MM.1S (cell line): ENCODE data around the gene CUBN.

Experiments
- DNase-seq: peaks from one replicate; pipeline ENCODE4 v3.0.0-alpha.2; 2015
- H2AFZ ChIP-seq: fragments of 300-600 bp; sonication (generic); 2 replicates; pipeline ENCODE4 v1.6.0; 2016; ENCODE audit warnings: antibody characterized with exemption, low read length
- H3F3A ChIP-seq: fragments of 300-600 bp; sonication (generic); 2 replicates; pipeline ENCODE4 v1.6.1; 2016; ENCODE audit warnings: mild to moderate bottlenecking, antibody characterized with exemption, low read length, moderate library complexity, mixed read lengths; ENCODE audit not compliant: insufficient read depth
- H3K27ac ChIP-seq: fragments of 300-600 bp; sonication (generic); 2 replicates; pipeline ENCODE4 v1.5.1; 2016; ENCODE audit warnings: mild to moderate bottlenecking, low read length
- H3K27me3 ChIP-seq: fragments of 300-600 bp; sonication (generic); replicated peaks from 2 replicates; pipeline ENCODE4 v1.6.0; 2016; ENCODE audit warnings: low read length; ENCODE audit not compliant: insufficient read depth
- H3K36me3 ChIP-seq: fragments of 300-600 bp; sonication (generic); replicated peaks from 2 replicates; pipeline ENCODE4 v1.6.1; 2016; ENCODE audit warnings: mild to moderate bottlenecking, low read length, mixed read lengths; ENCODE audit not compliant: insufficient read depth
- H3K4me1 ChIP-seq: fragments of 300-600 bp; sonication (generic); 2 replicates; pipeline ENCODE4 v1.6.1; 2016; ENCODE audit warnings: low read length, mixed read lengths
- H3K4me2 ChIP-seq: fragments of 300-600 bp; sonication (generic); 2 replicates; pipeline ENCODE4 v1.6.0; 2016; ENCODE audit warnings: low read depth, low read length
- H3K4me3 ChIP-seq: fragments of 300-600 bp; sonication (generic); 2 replicates; pipeline ENCODE4 v1.5.1; 2016; ENCODE audit warnings: low read length, mixed read lengths
- H3K79me2 ChIP-seq: fragments of 300-600 bp; sonication (generic); 2 replicates; pipeline ENCODE4 v1.6.1; 2016; ENCODE audit warnings: mixed run types, low read length, mixed read lengths
- H3K9ac ChIP-seq: fragments of 300-600 bp; sonication (generic); 2 replicates; pipeline ENCODE4 v1.6.1; 2016; ENCODE audit warnings: low read length, mixed read lengths
- H3K9me2 ChIP-seq: fragments of 300-600 bp; sonication (generic); replicated peaks from 2 replicates; pipeline ENCODE4 v1.6.1; 2016; ENCODE audit warnings: mild to moderate bottlenecking, low read length, mixed read lengths; ENCODE audit not compliant: insufficient read depth
- H3K9me3 ChIP-seq: fragments of 300-600 bp; sonication (generic); replicated peaks from 2 replicates; pipeline ENCODE4 v1.6.1; 2016; ENCODE audit warnings: mild to moderate bottlenecking, low read length, mixed read lengths; ENCODE audit not compliant: insufficient read depth
- H4K20me1 ChIP-seq: fragments of 300-600 bp; sonication (generic); 2 replicates; pipeline ENCODE4 v1.6.1; 2016; ENCODE audit warnings: mild to moderate bottlenecking, low read length, moderate library complexity, mixed read lengths; ENCODE audit not compliant: insufficient read depth
- EZH2 ChIP-seq: fragments of 300-600 bp; sonication (generic); optimal IDR thresholded peaks from 2 replicates; pipeline ENCODE3; 2017; ENCODE audit warnings: low read depth, mild to moderate bottlenecking, antibody characterized with exemption, low read length, mixed read lengths
- EZH2phosphoT487 ChIP-seq: fragments of 300-600 bp; sonication (generic); IDR thresholded peaks from 2 replicates; pipeline ENCODE4 v1.6.1; 2018; ENCODE audit warnings: antibody characterized with exemption, low read length
- TF ChIP-seq, protein P1 (sequence below): fragments of 300-600 bp; sonication (generic); IDR thresholded peaks from 2 replicates; pipeline ENCODE4 v1.5.1; 2016; ENCODE audit warnings: antibody characterized with exemption, low read length, mixed read lengths

The CUBN gene

DNA sequence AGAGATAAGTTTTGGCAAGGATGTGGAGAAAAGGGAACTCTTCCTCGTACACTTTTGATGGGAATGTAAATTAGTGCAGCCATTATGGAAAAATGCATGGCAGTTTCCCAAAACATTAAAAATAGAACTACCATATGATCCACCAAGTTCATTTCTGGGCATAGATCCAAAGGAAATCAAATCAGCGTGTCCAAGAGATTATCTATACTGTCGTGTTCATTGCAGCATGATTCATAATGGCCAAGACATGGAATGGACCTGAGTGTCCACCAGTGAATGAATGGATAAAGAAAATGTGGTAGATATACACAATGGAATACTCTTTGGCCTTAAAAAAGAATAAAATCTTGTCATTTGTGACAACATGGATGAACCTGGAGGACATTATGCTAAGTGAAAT is 242.0 kb downstream of the CUBN start:
- Histone ChIP-seq H3K27me3 (no peaks in the 10 kb centered on the region), H3K4me1 (no peaks in the 10 kb centered on the region), H2AFZ (no peak overlapping the region), H3K9ac (no peak overlapping the region), H3K4me3 (no peak overlapping the region), H3K27ac (no peak overlapping the region), H3K79me2 (no peaks in the 10 kb centered on the region), H3K9me3 (no peaks in the 10 kb centered on the region), H3K36me3 (no peaks in the 10 kb centered on the region), H3F3A (no peaks in the 10 kb centered on the region), H4K20me1 (no peaks in the 10 kb centered on the region), H3K9me2 (no peaks in the 10 kb centered on the region), H3K4me2 (no peak overlapping the region)
- DNase-seq, result no peak
- TF ChIP-seq EZH2phosphoT487, result no peak
- TF ChIP-seq, protein P1, sequence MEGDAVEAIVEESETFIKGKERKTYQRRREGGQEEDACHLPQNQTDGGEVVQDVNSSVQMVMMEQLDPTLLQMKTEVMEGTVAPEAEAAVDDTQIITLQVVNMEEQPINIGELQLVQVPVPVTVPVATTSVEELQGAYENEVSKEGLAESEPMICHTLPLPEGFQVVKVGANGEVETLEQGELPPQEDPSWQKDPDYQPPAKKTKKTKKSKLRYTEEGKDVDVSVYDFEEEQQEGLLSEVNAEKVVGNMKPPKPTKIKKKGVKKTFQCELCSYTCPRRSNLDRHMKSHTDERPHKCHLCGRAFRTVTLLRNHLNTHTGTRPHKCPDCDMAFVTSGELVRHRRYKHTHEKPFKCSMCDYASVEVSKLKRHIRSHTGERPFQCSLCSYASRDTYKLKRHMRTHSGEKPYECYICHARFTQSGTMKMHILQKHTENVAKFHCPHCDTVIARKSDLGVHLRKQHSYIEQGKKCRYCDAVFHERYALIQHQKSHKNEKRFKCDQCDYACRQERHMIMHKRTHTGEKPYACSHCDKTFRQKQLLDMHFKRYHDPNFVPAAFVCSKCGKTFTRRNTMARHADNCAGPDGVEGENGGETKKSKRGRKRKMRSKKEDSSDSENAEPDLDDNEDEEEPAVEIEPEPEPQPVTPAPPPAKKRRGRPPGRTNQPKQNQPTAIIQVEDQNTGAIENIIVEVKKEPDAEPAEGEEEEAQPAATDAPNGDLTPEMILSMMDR, result no peak
- no peak for TF ChIP-seq EZH2

DNA sequence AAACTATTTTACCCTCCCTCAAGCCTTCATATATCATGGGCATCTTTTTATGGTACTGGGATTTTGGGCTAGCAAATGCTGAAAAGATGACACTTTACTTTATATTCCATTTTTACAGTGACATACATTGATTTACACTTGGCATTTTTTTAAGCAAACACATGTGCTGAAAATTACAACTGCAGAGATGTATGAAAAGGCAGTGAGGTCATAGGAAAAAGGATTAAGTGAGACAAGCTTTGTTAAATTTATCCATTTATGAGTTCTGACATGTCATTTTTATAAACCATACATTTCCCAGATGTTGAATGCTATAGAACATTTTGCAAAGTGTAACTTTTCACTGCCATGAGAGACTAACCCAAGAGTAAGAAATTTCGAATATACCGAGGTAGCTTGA is 243.6 kb downstream of the CUBN start:
- no peak overlapping the region for H3K9ac ChIP-seq
- no peak overlapping the region for H3K27ac ChIP-seq
- TF ChIP-seq EZH2phosphoT487, result no peak
- TF ChIP-seq, protein P1, result no peak
- no peak for TF ChIP-seq EZH2
- H4K20me1 ChIP-seq, result no peaks in the 10 kb centered on the region
- no peak for DNase-seq
- H3K27me3 ChIP-seq, result no peaks in the 10 kb centered on the region
- H2AFZ ChIP-seq, result no peak overlapping the region
- H3K9me3 ChIP-seq, result no peaks in the 10 kb centered on the region
- H3F3A ChIP-seq, result no peaks in the 10 kb centered on the region
- H3K36me3 ChIP-seq, result no peaks in the 10 kb centered on the region
- no peaks in the 10 kb centered on the region for H3K79me2 ChIP-seq
- no peak overlapping the region for H3K4me2 ChIP-seq
- no peaks in the 10 kb centered on the region for H3K9me2 ChIP-seq
- H3K4me3 ChIP-seq, result no peak overlapping the region
- no peaks in the 10 kb centered on the region for H3K4me1 ChIP-seq

DNA sequence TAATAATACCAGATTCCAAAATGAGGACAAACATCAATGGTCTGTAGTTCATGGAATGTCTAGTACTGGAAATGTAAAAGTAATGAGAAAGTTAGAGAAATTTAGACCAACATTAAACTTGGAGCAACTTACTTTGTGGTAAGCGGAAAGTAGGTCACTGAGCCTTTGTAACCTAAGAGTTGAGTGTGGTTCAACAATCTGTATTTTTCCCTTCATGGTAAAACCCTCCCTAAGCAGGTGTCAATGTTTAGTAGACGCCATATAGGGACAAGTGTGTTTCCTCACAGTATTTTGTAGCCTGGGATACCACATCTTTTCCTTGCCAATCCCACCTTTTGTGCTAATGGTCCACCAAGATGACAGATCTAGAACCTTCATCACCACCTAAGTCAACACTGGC is 245.1 kb downstream of the CUBN start:
- Histone ChIP-seq H3K9me3 (no peaks in the 10 kb centered on the region), H3K79me2 (no peaks in the 10 kb centered on the region), H3K9ac (no peak overlapping the region), H3K36me3 (no peaks in the 10 kb centered on the region), H3F3A (no peaks in the 10 kb centered on the region), H3K4me2 (no peak overlapping the region), H3K4me1 (no peaks in the 10 kb centered on the region), H3K4me3 (no peak overlapping the region), H3K27me3 (no peaks in the 10 kb centered on the region), H3K27ac (no peak overlapping the region), H3K9me2 (no peaks in the 10 kb centered on the region), H2AFZ (no peak overlapping the region), H4K20me1 (no peaks in the 10 kb centered on the region)
- DNase-seq, result no peak
- TF ChIP-seq, protein P1, result no peak
- TF ChIP-seq EZH2phosphoT487 (no peak), EZH2 (no peak)
